Activated naive CD8-positive, alpha-beta T cell treated with anti-CD3 and anti-CD28 coated beads, Interleukin-2, amount 10 ng/mL, durations not matched to agents 7 days and 5 days (primary cell): ENCODE data around the gene BRD3. TPM values are rescaled to one million over a fixed set of nuclear protein-coding genes. Genes with fewer than 3 reads are reported as not detected.

Experiments
- ATAC-seq: fragments of 150-1000 bp; cut with Tn5 transposase; one replicate; pipeline ENCODE4 v1.10.0; 2021; ENCODE audit warnings: low read depth, moderate library complexity
- POLR2A ChIA-PET: fragments of 350-600 bp; sonication (Branson Sonifier 250); formaldehyde crosslinking; loops from one replicate; lab custom pipeline; 2021; ENCODE audit warnings: antibody characterized with exemption; lab: Charles Lee
- DNase-seq: peaks from one replicate; pipeline ENCODE4 v3.0.0; 2021
- H3K27ac Mint-ChIP-seq: one replicate; pipeline ENCODE4 v1.8.0; 2022; ENCODE audit warnings: mild to moderate bottlenecking, mixed read lengths
- H3K27me3 Mint-ChIP-seq: one replicate; pipeline ENCODE4 v1.8.0; 2022; ENCODE audit warnings: mild to moderate bottlenecking, moderate library complexity, mixed read lengths
- H3K36me3 Mint-ChIP-seq: one replicate; pipeline ENCODE4 v1.8.0; 2021; ENCODE audit warnings: mild to moderate bottlenecking, mixed read lengths
- H3K4me1 Mint-ChIP-seq: one replicate; pipeline ENCODE4 v1.8.0; 2021; ENCODE audit warnings: mixed read lengths
- H3K4me3 Mint-ChIP-seq: one replicate; pipeline ENCODE4 v1.8.0; 2022; ENCODE audit warnings: mild to moderate bottlenecking, moderate library complexity, mixed read lengths
- H3K9me3 Mint-ChIP-seq: one replicate; pipeline ENCODE4 v1.8.0; 2021; ENCODE audit warnings: mixed read lengths
- total RNA-seq, 2 experiments: library from RNA; stranded (reverse); gene quantifications; one replicate each; pipeline ENCODE4 v1.2.3, GENCODE V29; 2021

Gene BRD3
- total RNA-seq, 2 experiments from 2014 or later, result 50.7 to 54.1 TPM

GRCh38 chr9:134002796-134003195 lies 65.0 kb downstream of the BRD3 start:
- Mint-ChIP-seq H3K27me3 (no peaks in the 10 kb centered on the region), H3K4me1 (no peaks in the 10 kb centered on the region), H3K4me3 (no peak overlapping the region), H3K9me3 (no peaks in the 10 kb centered on the region), H3K27ac (no peak overlapping the region), H3K36me3 (no peaks in the 10 kb centered on the region)
- DNase-seq (no peak), ATAC-seq (no peak)
- POLR2A ChIA-PET, result no interaction called here

DNA sequence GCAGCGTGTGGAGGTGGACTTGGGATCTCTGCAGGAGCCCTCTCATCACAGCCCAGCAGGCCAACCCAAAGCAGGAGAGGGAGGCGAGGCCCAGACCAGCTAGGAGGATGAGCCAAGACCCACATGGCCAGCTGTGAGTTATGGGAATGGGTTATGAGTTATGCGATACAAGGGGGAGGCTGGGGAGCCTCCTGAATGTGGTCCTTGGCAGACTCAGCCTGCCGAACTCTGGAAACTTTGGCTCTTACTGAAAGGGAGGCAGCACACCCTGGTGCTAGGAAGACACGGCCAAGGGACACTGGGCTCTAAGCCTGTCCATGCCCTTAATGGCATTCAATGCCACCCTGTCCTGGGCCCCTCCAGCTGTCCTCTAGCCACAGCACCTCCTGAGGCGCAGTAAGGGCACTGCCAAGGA lies 68.0 kb downstream of the BRD3 start:
- DNase-seq, result no peak
- Mint-ChIP-seq H3K9me3 (no peaks in the 10 kb centered on the region), H3K27me3 (peaks cover 4% of the 10 kb centered on the region), H3K27ac (no peak overlapping the region), H3K4me3 (no peak overlapping the region), H3K4me1 (no peaks in the 10 kb centered on the region), H3K36me3 (no peaks in the 10 kb centered on the region)
- no peak for ATAC-seq
- POLR2A ChIA-PET, result no interaction called here

- POLR2A ChIA-PET, result no interaction called here
- Mint-ChIP-seq H3K4me3 (no peak overlapping the region), H3K27ac (no peak overlapping the region), H3K36me3 (no peaks in the 10 kb centered on the region), H3K9me3 (no peaks in the 10 kb centered on the region), H3K27me3 (peaks cover 4% of the 10 kb centered on the region), H3K4me1 (peaks cover 1% of the 10 kb centered on the region)
- ATAC-seq (no peak), DNase-seq (no peak)
Observed at GRCh38 chr9:133998915-133999595, 68.8 kb downstream of the BRD3 start.

DNA sequence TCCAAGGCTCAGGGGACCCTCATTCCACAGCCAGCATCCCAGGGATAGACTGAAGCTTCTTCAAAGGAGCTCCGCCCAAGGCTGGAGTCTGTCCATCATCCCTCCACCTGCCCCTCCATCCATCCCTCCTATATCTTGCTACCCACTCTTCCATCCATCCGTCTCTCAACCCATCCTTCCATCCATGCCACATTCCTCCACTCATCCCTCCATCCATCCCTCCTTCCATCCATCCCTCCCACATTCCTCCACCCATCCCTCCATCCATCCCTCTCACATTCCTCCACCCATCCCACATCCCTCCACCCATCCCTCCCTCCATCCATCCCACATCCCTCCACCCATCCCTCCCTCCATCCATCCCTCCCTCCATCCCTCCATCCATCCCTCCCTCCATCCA lies 70.2 kb downstream of the BRD3 start:
- POLR2A ChIA-PET, result no interaction called here
- H3K4me3 Mint-ChIP-seq, result no peak overlapping the region
- DNase-seq, result no peak
- H3K4me1 Mint-ChIP-seq, result peaks cover 1% of the 10 kb centered on the region
- ATAC-seq, result no peak
- H3K36me3 Mint-ChIP-seq, result no peaks in the 10 kb centered on the region
- no peaks in the 10 kb centered on the region for H3K9me3 Mint-ChIP-seq
- H3K27ac Mint-ChIP-seq, result no peak overlapping the region
- H3K27me3 Mint-ChIP-seq, result peaks cover 4% of the 10 kb centered on the region

DNA sequence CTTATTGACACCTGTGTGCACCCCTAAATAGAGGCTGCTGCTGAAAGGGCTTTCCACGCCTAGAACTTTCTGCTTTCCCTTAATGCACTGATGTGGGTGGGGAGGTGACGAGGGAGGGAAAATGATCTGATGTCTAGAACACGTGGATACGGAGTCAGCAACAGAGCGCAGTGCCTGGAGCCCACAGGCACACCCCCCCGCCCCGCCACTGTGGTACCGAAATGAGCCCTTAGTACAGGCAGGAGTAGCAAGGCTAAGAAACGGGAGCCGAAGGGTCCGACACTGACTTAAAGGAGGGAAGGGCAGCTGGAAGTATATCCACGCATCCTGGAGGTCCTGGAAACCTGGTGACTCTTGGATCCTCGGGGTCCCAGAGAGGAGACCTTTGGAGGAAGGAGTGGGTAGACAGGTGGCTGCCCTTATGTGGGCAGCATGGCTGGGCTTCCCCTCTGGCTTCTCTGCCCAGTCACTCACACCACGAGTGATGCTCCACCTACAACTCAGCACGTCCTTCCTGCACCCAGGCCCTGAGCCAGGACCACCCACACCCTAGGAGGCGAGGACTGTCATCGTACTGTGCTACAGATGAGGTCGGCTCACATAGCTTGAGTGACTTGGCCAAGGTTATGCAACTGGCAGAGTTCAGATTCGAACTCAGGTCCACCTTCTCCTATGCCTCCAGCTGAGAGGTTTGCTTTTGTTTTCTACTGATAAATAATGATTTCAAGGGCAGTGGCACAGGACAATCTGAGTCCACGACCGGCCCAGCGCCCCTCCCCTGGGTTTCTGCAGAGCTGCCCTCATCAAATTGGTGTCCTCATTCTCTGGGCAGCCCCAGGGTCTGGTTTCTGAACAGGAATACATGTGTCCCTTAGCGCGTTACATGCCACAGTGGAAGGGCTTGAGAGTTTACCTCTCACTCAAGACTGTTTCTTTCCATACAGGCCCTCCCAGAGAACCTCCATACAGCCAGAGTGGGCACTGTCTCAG lies 71.0 kb downstream of the BRD3 start:
- H3K4me1 Mint-ChIP-seq, result peaks cover 1% of the 10 kb centered on the region
- H3K36me3 Mint-ChIP-seq, result no peaks in the 10 kb centered on the region
- H3K4me3 Mint-ChIP-seq, result no peak overlapping the region
- no peak overlapping the region for H3K27ac Mint-ChIP-seq
- DNase-seq (no peak), ATAC-seq (no peak)
- POLR2A ChIA-PET, result no interaction called here
- H3K9me3 Mint-ChIP-seq, result no peaks in the 10 kb centered on the region
- peaks cover 4% of the 10 kb centered on the region for H3K27me3 Mint-ChIP-seq

DNA sequence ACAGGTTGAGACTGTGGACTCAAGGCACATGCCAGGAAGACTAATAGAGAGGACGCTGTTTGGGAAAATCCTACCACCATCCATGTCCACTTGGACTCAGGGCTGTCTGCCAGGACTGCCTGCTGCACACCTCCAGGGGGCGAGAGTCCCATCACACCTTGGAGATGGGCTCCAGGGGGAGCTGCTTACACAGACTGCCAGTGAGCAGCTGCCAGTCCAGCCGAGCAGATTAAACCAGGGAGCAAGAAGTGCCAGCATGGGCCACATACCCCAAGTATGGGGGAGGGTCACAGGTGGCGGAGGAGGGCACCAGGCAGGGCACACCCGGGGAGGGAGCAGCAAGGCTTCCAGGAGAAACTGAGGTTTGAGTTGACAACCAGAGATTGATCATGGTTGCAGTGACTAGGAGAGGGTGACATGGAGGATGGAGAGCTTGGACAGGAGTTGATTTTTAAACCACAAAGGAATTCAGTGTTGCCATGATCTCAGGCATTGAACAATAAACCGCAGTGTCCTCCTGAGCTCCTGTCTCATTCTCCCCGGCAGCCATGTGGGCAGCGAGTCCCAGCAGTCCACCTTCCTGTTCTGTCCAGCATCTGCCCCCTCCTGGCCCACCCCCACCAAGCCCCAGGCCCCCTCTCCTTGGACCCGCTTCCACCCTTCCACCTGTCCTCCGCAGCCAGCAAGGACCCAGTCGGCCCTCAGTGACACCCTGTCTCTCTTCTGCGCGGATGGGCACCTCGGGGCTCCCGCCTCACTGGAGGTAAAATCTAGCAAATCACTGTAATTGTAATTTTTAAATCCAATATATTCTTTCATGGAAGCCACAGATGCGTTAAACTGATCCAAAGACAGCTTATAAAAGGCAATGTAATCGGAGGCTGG lies 72.6 kb downstream of the BRD3 start:
- no peak for ATAC-seq
- no peaks in the 10 kb centered on the region for H3K36me3 Mint-ChIP-seq
- H3K27ac Mint-ChIP-seq, result no peak overlapping the region
- no peak for DNase-seq
- H3K9me3 Mint-ChIP-seq, result no peaks in the 10 kb centered on the region
- H3K4me3 Mint-ChIP-seq, result no peak overlapping the region
- POLR2A ChIA-PET, result interaction anchor here (1.9 to 2.4 kb wide), 2 partner anchors 202 to 214 kb away, joined by 6 to 12 read pairs; no protein-coding TSS in a partner anchor
- H3K27me3 Mint-ChIP-seq, result peaks cover 6% of the 10 kb centered on the region
- peaks cover 1% of the 10 kb centered on the region for H3K4me1 Mint-ChIP-seq

GRCh38 chr9:133994353-133995011 lies 73.3 kb downstream of the BRD3 start:
- Mint-ChIP-seq H3K27ac (no peak overlapping the region), H3K9me3 (no peaks in the 10 kb centered on the region), H3K36me3 (no peaks in the 10 kb centered on the region), H3K27me3 (peaks cover 9% of the 10 kb centered on the region), H3K4me3 (no peak overlapping the region), H3K4me1 (peaks cover 1% of the 10 kb centered on the region)
- DNase-seq, result peak; percentile 88
- peak; percentile 38 for ATAC-seq
- POLR2A ChIA-PET, result interaction anchor here (1.5 to 2.4 kb wide), 4 partner anchors 31 to 213 kb away, joined by 3 to 12 read pairs (median 8); partner anchors contain the start of gene BRD3OS

DNA sequence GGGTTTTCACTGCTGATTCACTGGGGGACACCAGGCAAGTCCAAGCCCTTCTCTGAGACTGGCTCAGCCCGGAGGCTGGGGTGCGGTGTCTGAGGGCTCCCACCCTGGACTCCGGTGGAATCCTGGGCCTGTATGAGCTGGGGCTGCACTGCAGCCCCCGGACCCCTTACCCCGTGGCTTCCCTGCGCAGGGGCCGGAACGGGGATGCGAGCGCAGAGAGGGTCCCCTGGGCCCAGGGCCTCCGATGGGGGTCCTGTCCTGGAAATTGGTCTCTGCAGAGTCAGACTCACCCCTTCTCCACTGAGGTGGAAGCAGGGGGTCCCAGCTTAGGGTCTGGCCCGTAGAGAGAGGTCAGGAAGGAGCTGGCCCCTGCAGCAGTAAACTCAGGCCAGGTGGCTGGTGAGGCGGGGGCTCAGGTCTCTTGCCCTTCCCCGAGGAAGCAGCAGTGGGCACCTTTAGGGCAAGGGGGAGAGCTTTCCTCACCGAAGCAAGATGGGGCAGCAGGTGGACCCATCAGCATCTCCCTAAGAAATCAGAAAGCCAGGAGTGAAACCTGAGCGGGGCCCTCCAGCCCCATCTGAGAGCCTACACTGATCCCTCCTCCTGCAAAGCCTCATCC lies 74.1 kb downstream of the BRD3 start:
- Mint-ChIP-seq H3K4me1 (peaks cover 1% of the 10 kb centered on the region), H3K9me3 (no peaks in the 10 kb centered on the region), H3K4me3 (peak overlapping the region; percentile 66), H3K27ac (no peak overlapping the region), H3K36me3 (no peaks in the 10 kb centered on the region), H3K27me3 (peaks cover 9% of the 10 kb centered on the region)
- ATAC-seq (no peak), DNase-seq (peak; percentile 41)
- POLR2A ChIA-PET, result interaction anchor here (1.1 to 2.4 kb wide), 5 partner anchors 31 to 267 kb away, joined by 3 to 12 read pairs (median 6); partner anchors contain the start of gene BRD3OS

DNA sequence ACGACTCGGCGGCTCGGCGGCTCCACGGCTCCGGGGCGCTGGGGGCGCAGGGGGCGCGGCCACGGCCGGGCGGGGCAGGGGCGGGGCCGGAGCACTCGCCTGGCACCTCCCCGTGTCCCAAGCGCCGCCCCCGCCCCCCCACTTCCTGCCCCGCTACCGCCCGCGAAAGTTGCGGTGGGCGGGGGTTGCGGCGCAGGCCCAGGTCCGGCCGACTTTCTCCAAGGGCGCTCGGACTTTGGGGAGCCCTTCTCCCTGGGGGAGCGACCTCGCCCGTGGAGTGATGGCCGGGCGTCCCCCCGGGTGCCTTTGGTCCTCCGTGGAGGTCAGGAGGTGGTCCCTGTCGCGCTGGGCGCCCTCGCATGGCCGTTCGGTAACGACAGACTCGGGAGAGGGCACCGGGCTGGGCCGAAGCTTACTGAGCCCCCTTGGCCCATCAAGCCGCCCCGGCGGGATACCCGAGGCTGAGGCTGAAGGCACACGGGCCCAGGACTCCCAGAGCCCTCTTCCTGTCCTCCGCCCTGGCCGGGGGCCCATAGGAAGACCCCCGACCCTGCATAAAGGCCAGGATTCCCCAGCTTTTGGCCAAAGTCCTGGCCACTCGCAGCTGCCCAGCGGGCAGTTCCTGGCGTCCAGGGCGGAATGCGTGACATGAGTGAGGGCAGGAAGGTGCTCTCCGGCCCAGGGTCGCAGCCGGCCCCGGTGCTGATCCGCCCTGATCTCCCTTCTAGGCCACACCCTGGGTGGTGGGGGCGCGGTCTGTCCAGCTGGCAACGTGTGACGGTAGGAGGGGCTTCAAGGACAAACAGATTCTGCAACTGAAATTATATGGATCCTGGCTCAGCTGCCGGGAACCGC lies 74.8 kb downstream of the BRD3 start:
- Mint-ChIP-seq H3K27me3 (peaks cover 9% of the 10 kb centered on the region), H3K4me3 (peak overlapping the region; percentile 66), H3K9me3 (no peaks in the 10 kb centered on the region), H3K36me3 (no peaks in the 10 kb centered on the region), H3K4me1 (peaks cover 1% of the 10 kb centered on the region), H3K27ac (no peak overlapping the region)
- peak; percentile 64 for ATAC-seq
- peak; percentile 84 for DNase-seq
- POLR2A ChIA-PET, result interaction anchor here (1.1 to 2.4 kb wide), 5 partner anchors 32 to 266 kb away, joined by 3 to 12 read pairs (median 6); partner anchors contain the start of gene BRD3OS

GRCh38 chr9:133991964-133992779 lies 75.7 kb downstream of the BRD3 start, which contains the start of gene VAV2:
TSS of gene VAV2 (minus strand) at chr9:133992324. CDS start at chr9:133992278, 46 bp downstream.
- DNase-seq (no peak), ATAC-seq (peak; percentile 50)
- peaks cover 1% of the 10 kb centered on the region for H3K4me1 Mint-ChIP-seq
- POLR2A ChIA-PET, result interaction anchor here (0.5 to 1.1 kb wide), 2 partner anchors 36 to 199 kb away, joined by 3 read pairs; no protein-coding TSS in a partner anchor
- peak within 1 kb of the TSS; percentile 66 for H3K4me3 Mint-ChIP-seq
- no peaks in the 10 kb centered on the region for H3K36me3 Mint-ChIP-seq
- H3K27me3 Mint-ChIP-seq, result peaks cover 6% of the 10 kb centered on the region
- H3K9me3 Mint-ChIP-seq, result no peaks in the 10 kb centered on the region
- H3K27ac Mint-ChIP-seq, result no peak within 1 kb of the TSS
